Measurements from ENCODE around the gene DNAI2. TPM values are rescaled to one million over a fixed set of nuclear protein-coding genes. Genes with fewer than 3 reads are reported as not detected.

The DNAI2 gene
- total and polyA plus RNA-seq, 7 donors = not detected

GRCh38 chr17:74357466-74357809 lies 83.4 kb downstream of the DNAI2 start:
- WGBS, 3 donors = 24 to 34% (median 33%) methylated on average over 22 to 32 of the region's 32 CpGs
- no peaks in the 10 kb centered on the region for H3K9me3 ChIP-seq
- peaks cover 0 to 87% (median 26%) of the 10 kb centered on the region in 3 donors for H3K27me3 ChIP-seq (ENCODE audit: insufficient read depth in 3 of 3, low read length in 2 of 3)
- no peaks in the 10 kb centered on the region for H3K36me3 ChIP-seq (ENCODE audit: insufficient read depth in 1 of 2, low read depth in 1 of 2)
- peak overlapping the region; percentile 49 for H3K4me3 ChIP-seq
- intact Hi-C loops (cut with DNase I) = no loop called here
- TF ChIP-seq CTCF (IDR thresholded peaks at IDR 0.05) = no peak
- DNase-seq = no peak
- H3K27ac ChIP-seq = no peak overlapping the region
- no peaks in the 10 kb centered on the region for H3K4me1 ChIP-seq
- ATAC-seq = no peak

- peaks cover 0 to 75% (median 23%) of the 10 kb centered on the region in 3 donors for H3K27me3 ChIP-seq (ENCODE audit: insufficient read depth in 3 of 3, low read length in 2 of 3)
- intact Hi-C loops (cut with DNase I) = no loop called here
Observed at GRCh38 chr17:74358697-74359096, 84.7 kb downstream of the DNAI2 start.

GRCh38 chr17:74359916-74360315 lies 85.9 kb downstream of the DNAI2 start:
- Histone ChIP-seq H3K27ac (no peak overlapping the region), H3K9me3 (no peaks in the 10 kb centered on the region), H3K36me3 (ENCODE audit: insufficient read depth in 1 of 2, low read depth in 1 of 2) (no peaks in the 10 kb centered on the region), H3K27me3 (ENCODE audit: insufficient read depth in 3 of 3, low read length in 2 of 3) (peaks cover 0 to 64% (median 16%) of the 10 kb centered on the region in 3 donors), H3K4me3 (no peak overlapping the region), H3K4me1 (no peaks in the 10 kb centered on the region)
- DNase-seq = no peak
- intact Hi-C loops (cut with DNase I) = loop anchor here (5.0 to 10.0 kb wide), 3 partner anchors 63 to 148 kb away; partner anchors contain the start of gene TTYH2 (in 2 of the 2)
- TF ChIP-seq CTCF (IDR thresholded peaks at IDR 0.05) = no peak
- ATAC-seq = no peak
- 90 to 94% (median 92%) methylated on average over 21 to 22 of the region's 22 CpGs for WGBS, 3 donors

More at GRCh38 chr17:74358697-74359096, 84.7 kb downstream of the DNAI2 start:
- Histone ChIP-seq H3K27ac (no peak overlapping the region), H3K4me3 (no peak overlapping the region), H3K4me1 (no peaks in the 10 kb centered on the region), H3K36me3 (ENCODE audit: insufficient read depth in 1 of 2, low read depth in 1 of 2) (no peaks in the 10 kb centered on the region), H3K9me3 (no peaks in the 10 kb centered on the region)
- ATAC-seq = no peak
- no peak for TF ChIP-seq CTCF (IDR thresholded peaks at IDR 0.05)
- DNase-seq = no peak
- 79 to 82% (median 81%) methylated on average over 9 of the region's 9 CpGs for WGBS, 3 donors

- intact Hi-C loops (cut with DNase I) = loop anchor here (5.0 to 10.0 kb wide), 3 partner anchors 64 to 149 kb away; partner anchors contain the start of gene TTYH2 (in 2 of the 2)
- H3K27me3 ChIP-seq (ENCODE audit: insufficient read depth in 3 of 3, low read length in 2 of 3) = peaks cover 0 to 55% (median 14%) of the 10 kb centered on the region in 3 donors
- 54 to 61% (median 56%) methylated on average over 7 of the region's 7 CpGs for WGBS, 3 donors
- no peaks in the 10 kb centered on the region for H3K9me3 ChIP-seq
- ATAC-seq = no peak
- no peak for TF ChIP-seq CTCF (IDR thresholded peaks at IDR 0.05)
- no peaks in the 10 kb centered on the region for H3K4me1 ChIP-seq
- H3K4me3 ChIP-seq = no peak overlapping the region
- H3K27ac ChIP-seq = no peak overlapping the region
- H3K36me3 ChIP-seq (ENCODE audit: insufficient read depth in 1 of 2, low read depth in 1 of 2) = no peaks in the 10 kb centered on the region
- no peak for DNase-seq
Observed at GRCh38 chr17:74360899-74361229, 86.8 kb downstream of the DNAI2 start.
